GM12878 (cell line): ENCODE results near the gene LIM2. TPM values are rescaled to one million over a fixed set of nuclear protein-coding genes. Genes with fewer than 3 reads are reported as not detected.

Experiments used
- BMI1 ChIP-seq: fragments of 450-650 bp; IDR thresholded peaks from 2 replicates; pipeline ENCODE4 v1.6.1; 2016; ENCODE audit warnings: mild to moderate bottlenecking, moderate library complexity, borderline replicate concordance
- CBFB ChIP-seq: IDR thresholded peaks from 2 replicates; pipeline ENCODE4 v1.6.1; 2016; ENCODE audit warnings: antibody characterized with exemption, low read depth
- CREM ChIP-seq: IDR thresholded peaks from 2 replicates; pipeline ENCODE4 v1.6.1; 2014; ENCODE audit warnings: antibody characterized with exemption, low read depth
- E2F4 ChIP-seq: IDR thresholded peaks from 2 replicates; pipeline ENCODE4 v1.6.1; 2012; ENCODE audit warnings: low read depth, low read length, improper control_type of control experiment
- EGR1 ChIP-seq, 2 experiments: IDR thresholded peaks; 1 replicate in 1 of 2; 2 replicates in 1 of 2; pipeline ENCODE4 v1.6.1; 2011 to 2012; ENCODE audit warnings: low read depth in 2 of 2, low read length in 2 of 2, borderline replicate concordance in 1 of 2, mild to moderate bottlenecking in 1 of 2, moderate library complexity in 1 of 2
- ELK1 ChIP-seq: IDR thresholded peaks from 2 replicates; pipeline ENCODE4 v1.6.1; 2012; ENCODE audit warnings: low read depth, low read length, improper control_type of control experiment
- ETV6 ChIP-seq, 2 experiments: fragments of 450-650 bp in 1 of 2; IDR thresholded peaks in 1 of 2; conservative IDR thresholded peaks in 1 of 2; 2 replicates each; pipeline ENCODE4 v1.6.1; 2014; ENCODE audit warnings: antibody characterized with exemption in 1 of 2, borderline replicate concordance in 1 of 2, low read depth in 1 of 2, mild to moderate bottlenecking in 1 of 2, moderate library complexity in 1 of 2
- EZH2 ChIP-seq: IDR thresholded peaks from 2 replicates; pipeline ENCODE4 v1.6.1; 2012; ENCODE audit warnings: low read depth, mild to moderate bottlenecking, control low read depth, inconsistent platforms, low read length, borderline replicate concordance; ENCODE audit not compliant: control insufficient read depth
- HDAC2 ChIP-seq: fragments of 200-600 bp; sonication (generic); IDR thresholded peaks from 2 replicates; pipeline ENCODE4 v1.6.1; 2017
- HDAC6 ChIP-seq: fragments of 200-600 bp; sonication (generic); IDR thresholded peaks from one replicate; pipeline ENCODE4 v1.8.0; 2017; ENCODE audit warnings: antibody characterized with exemption; ENCODE audit not compliant: unreplicated experiment
- IRF5 ChIP-seq: fragments of 450-650 bp; IDR thresholded peaks from 2 replicates; pipeline ENCODE4 v1.6.1; 2017; ENCODE audit warnings: borderline replicate concordance
- JUNB ChIP-seq: IDR thresholded peaks from 2 replicates; pipeline ENCODE4 v1.6.1; 2016; ENCODE audit warnings: antibody characterized with exemption, mild to moderate bottlenecking
- JUND ChIP-seq: IDR thresholded peaks from 2 replicates; pipeline ENCODE4 v1.6.1; 2012; ENCODE audit warnings: low read depth, mild to moderate bottlenecking, low read length, improper control_type of control experiment, moderate library complexity
- NFIC ChIP-seq: IDR thresholded peaks from 2 replicates; pipeline ENCODE4 v1.6.1; 2012; ENCODE audit warnings: low read depth, mild to moderate bottlenecking, inconsistent platforms, low read length, moderate library complexity
- NRF1 ChIP-seq: conservative IDR thresholded peaks from 2 replicates; pipeline ENCODE4 v1.6.1; 2011; ENCODE audit warnings: mild to moderate bottlenecking, low read depth, low read length, improper control_type of control experiment
- POU2F2 ChIP-seq: IDR thresholded peaks from 3 replicates; pipeline ENCODE4 v1.6.1; 2011; ENCODE audit warnings: low read depth, mild to moderate bottlenecking, low read length, borderline replicate concordance
- SMC3 ChIP-seq: IDR thresholded peaks from 2 replicates; pipeline ENCODE4 v1.6.1; 2011; ENCODE audit warnings: low read length, improper control_type of control experiment, borderline replicate concordance
- SPI1 ChIP-seq: IDR thresholded peaks from 2 replicates; pipeline ENCODE4 v1.6.1; 2011; ENCODE audit warnings: low read depth, mild to moderate bottlenecking, low read length, moderate library complexity, borderline replicate concordance; ENCODE audit not compliant: insufficient read depth
- ZBTB40 ChIP-seq: fragments of 450-650 bp; IDR thresholded peaks from 2 replicates; pipeline ENCODE4 v1.6.1; 2016; ENCODE audit warnings: mild to moderate bottlenecking, moderate library complexity, borderline replicate concordance
- ZZZ3 ChIP-seq: IDR thresholded peaks from 2 replicates; pipeline ENCODE4 v1.6.1; 2011; ENCODE audit warnings: low read depth; ENCODE audit not compliant: control insufficient read depth, insufficient read length
- polyA plus RNA-seq, 11 experiments: library from polyadenylated mRNA; depleted of rRNA in 4 of 11; unstranded in 6 of 11; stranded (reverse) in 5 of 11; fragments of >200 nt; fragmentation: Nextera tagmentation in 4 of 11; fragmentation: Illumina TruSeq in 1 of 11; extraction: Ambion mirVana in 4 of 11; extraction: Trizol in 1 of 11; gene quantifications; 1 replicate in 1 of 11; 2 replicates in 10 of 11; pipeline versions ENCODE4 v1.2.1 to v1.2.3, GENCODE V29; 2011 to 2016; ENCODE audit warnings: inconsistent platforms in 2 of 11, missing spikeins in 2 of 11, low read depth in 1 of 11
- total RNA-seq, 4 experiments: library from RNA; depleted of rRNA in 3 of 4; stranded (reverse); fragments of >200 nt in 3 of 4; fragmentation: Illumina TruSeq in 1 of 4; extraction: Trizol in 1 of 4; gene quantifications; 2 replicates each; pipeline versions ENCODE4 v1.2.1 to v1.2.3, GENCODE V29; 2013 to 2021

Gene LIM2
- total and polyA plus RNA-seq, 10 of the 15 experiments (the other 5 are each of a cell fraction or from before 2014, with no cell fraction given), result not detected

GRCh38 chr19:51367565-51368365 lies 20.0 kb downstream of the LIM2 start (continued):
- TF ChIP-seq NFIC (no peak), JUND (no peak), ZBTB40 (no peak; the same call in 1 of the 2 replicates), IRF5 (peak; percentile 30; the same call in 1 of the 2 replicates), BMI1 (no peak), HDAC2 (no peak), HDAC6 (no peak), EGR1 (IDR thresholded peaks at IDR 0.05; ENCODE audit: borderline replicate concordance in 1 of 2, low read depth in 2 of 2, low read length in 2 of 2) (0 out of 3 replicates have a peak, but pooled peaks of 1 of the 2 experiments have one; percentile 29), EZH2 (no peak), SPI1 (no peak), SMC3 (0 out of 2 replicates have a peak, but pooled peaks have one; percentile 4), ELK1 (0 out of 2 replicates have a peak, but pooled peaks have one; percentile 25), CREM (peak; percentile 55; the same call in 1 of the 2 replicates), E2F4 (no peak), JUNB (no peak), ETV6 (conservative IDR thresholded peaks at IDR 0.05 in 1 of 2, IDR thresholded peaks at IDR 0.05 in 1 of 2; ENCODE audit: borderline replicate concordance in 1 of 2, low read depth in 1 of 2) (no peak), NRF1 (no peak), POU2F2 (no peak), ZZZ3 (no peak), CBFB (no peak; the same call in 1 of the 2 replicates)
